RWPE1 (cell line): ENCODE data around the gene RCOR2.
A peak's percentile ranks its signal among the peaks of the same experiment; 100 is the strongest.

Experiments
- CTCF ChIA-PET: fragments of 350-600 bp; sonication (Branson Sonifier 250); formaldehyde crosslinking; extraction: SDS; loops from one replicate; lab custom pipeline; 2021; lab: Yijun Ruan, JAX
- POLR2A ChIA-PET: fragments of 400-600 bp; formaldehyde crosslinking; extraction: SDS; loops from one replicate; lab custom pipeline; 2020; ENCODE audit warnings: antibody characterized with exemption; ENCODE audit not compliant: low non-redundant PET; lab: Yijun Ruan, JAX
- DNase-seq: peaks from one replicate; pipeline ENCODE4 v3.0.0; 2012; ENCODE audit warnings: low spot score
- H3K27ac ChIP-seq: fragments of 450-650 bp; 2 replicates; pipeline ENCODE4 v1.5.1; 2017
- CTCF ChIP-seq: fragments of 450-650 bp; conservative IDR thresholded peaks from 2 replicates; pipeline ENCODE4 v1.5.1; 2017; ENCODE audit warnings: low read depth, mild to moderate bottlenecking

Gene RCOR2

DNA sequence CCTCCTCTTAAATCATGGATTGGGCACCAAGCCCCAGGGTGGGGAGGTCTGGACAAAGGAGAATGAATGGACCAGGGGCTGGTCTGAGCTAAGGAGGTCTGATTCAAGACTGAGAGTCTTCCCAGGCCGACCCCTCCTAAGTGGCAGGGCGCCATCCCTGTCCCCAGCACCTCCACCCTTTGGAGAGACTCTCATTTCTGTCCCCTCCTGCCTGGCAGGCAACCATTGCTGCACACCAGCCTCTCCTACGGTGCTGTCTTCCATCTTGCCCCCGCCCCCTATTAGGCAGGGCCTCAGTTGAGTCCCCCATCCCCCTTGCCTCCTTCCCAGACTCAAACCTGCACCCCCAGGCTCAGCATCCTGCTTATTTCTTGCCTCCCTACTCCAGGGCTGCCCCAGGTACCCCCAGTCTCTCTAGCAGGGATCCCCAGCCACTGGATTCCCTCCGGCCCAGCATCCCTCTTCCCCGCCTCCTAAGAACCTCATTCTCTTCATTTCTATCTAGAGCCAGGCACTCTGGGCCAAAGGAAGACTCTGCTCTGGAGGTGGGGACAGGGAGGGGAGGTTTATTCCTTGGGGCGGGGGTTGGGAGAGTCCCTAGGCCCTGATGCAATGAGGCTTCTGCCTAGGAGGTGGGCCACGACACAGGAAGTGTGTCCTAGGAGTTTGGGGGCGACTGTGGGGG is 1.7 kb upstream of the RCOR2 start:
- POLR2A ChIA-PET = no interaction called here
- CTCF ChIA-PET = no interaction called here

DNA sequence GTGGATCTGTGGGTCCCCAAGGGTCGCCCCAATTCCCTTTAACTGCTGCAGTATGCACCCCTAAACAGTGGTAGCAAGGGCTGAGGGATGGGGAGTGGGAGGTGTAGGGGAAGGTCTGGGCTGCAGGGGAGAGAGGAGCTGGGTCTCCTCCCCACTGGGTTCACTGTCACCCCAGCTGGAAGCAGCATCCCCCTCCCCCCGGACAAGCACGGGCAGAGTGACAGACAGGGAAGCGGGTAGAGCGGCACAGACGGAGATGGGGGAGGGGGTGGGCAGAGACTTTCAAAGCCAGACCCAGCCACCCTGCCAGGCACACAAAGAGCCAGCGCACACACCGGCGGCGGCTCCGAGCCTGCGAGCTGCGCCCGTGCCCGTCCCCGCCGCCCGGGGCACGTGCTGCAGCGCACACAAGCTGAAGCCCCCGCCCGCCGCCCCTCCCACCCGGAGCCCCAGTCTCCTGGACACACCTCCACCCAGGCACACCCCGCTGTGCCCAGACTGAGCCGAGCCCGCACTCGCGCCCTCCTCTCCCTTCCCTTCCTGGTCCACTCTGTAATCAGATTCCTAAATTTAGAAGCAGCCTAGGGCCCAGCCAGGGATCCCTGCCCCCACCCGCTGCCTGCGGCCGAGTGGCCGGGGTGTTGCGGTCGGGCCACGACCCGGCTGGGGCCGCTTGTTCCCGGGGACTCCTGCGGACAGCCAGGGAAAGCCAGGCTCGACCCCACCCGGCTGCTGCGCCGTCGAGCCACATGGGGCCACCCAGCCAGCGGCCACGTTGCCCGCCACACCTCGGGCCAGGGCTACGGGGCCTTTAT is 935 bp upstream of the RCOR2 start:
- TF ChIP-seq CTCF = no peak
- DNase-seq = no peak
- CTCF ChIA-PET = no interaction called here
- peak overlapping the region; percentile 72 for H3K27ac ChIP-seq
- POLR2A ChIA-PET = no interaction called here

More for the DNA sequence above, 1.7 kb upstream of the RCOR2 start:
- H3K27ac ChIP-seq = peak overlapping the region; percentile 72
- TF ChIP-seq CTCF = no peak
- no peak for DNase-seq

DNA sequence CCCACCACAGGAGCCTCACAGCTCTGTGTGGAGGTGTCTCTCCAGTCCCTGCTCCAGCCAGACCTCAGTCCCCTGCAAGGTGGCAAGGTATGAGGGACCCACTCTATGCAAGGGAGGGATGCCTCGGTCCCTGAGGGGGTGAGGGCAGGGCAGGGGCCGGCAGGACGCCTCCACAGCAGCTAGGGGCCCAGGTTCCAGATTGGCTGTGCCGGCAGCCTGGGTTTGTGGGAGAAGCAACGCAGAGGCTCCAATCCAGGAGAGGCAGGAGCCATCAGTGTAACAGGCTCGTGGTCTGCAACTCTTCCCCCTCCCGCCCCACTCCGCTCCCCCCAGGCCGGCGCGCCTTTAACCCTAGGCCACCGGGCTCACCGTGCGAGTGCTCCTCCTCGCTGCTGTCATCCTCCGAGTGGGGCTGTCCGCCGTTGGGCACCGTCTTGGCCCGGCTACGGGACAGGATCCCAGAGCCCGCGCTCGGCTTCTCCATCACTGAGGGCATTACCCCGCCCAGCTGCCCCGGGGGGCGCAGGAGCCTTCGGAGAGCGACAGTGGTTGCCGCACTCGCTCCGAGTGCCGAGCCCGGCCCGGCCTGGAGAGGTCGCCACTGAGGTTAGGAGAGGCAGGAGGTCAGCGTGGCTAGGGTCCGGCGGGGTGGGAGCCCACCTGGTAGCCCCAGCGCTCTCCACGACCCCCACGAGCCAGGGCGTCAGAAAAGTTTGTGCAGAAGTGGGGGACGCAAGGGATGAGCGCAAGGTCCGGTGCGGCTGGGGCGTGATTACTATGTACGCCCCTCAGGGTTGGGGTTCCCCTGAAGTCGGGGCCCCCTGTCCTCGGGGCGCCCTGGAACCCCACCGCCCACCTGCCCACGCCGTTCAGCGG is 765 bp downstream of the RCOR2 start:
- POLR2A ChIA-PET = no interaction called here

DNA sequence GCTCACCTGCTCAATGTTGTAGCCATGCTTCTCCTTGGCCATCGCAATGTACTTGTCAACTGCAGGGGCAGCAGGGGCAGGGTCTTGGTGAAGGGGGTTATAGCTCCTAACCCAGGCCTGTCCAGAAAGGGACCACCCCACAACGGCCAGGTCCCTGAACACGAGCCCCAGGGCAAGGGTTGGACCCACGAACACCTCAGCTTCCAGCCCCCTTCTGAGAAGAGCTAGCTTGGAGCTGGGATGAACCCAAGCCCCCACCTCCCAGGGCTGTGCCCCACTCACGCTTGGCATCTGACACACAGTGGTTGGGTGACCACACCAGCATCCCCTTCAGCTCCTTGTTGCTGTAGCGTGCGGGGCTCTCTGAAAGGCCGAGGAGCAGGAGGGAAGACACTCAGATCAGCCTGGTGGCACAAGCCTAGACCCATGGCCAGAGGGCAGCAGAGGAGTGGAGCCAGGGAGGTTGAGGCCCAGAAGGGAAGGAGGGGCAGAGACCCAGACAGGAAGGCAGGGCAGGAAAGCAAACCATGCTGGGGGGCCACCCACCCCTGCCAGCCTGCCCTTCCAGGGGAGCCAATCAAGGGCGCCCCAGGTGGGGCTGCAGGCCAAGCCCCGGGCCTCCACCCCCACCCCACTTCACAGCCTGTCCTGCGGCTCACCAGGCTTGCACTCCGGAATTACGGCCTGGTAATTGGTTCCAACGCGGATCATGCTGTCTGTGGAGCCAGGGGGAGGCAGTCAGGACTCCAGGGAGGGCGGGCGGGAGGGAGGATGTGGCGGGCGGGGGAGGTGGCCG is 1.9 kb downstream of the RCOR2 start:
- DNase-seq = no peak
- no peak overlapping the region for H3K27ac ChIP-seq
- TF ChIP-seq CTCF = no peak
- ChIA-PET CTCF (interaction anchor here (0.6 to 1.6 kb wide), 4 partner anchors 9 to 49 kb away, joined by 3 to 6 read pairs (median 3); no protein-coding TSS in a partner anchor), POLR2A (no interaction called here)

More for the DNA sequence above, 765 bp downstream of the RCOR2 start:
- TF ChIP-seq CTCF = peak; percentile 51
- DNase-seq = no peak
- H3K27ac ChIP-seq = peak overlapping the region; percentile 72
- CTCF ChIA-PET = interaction anchor here (0.5 to 1.6 kb wide), 6 partner anchors 9 to 118 kb away, joined by 3 to 6 read pairs (median 3); no protein-coding TSS in a partner anchor

GRCh38 chr11:63913866-63914830 is 2.8 kb downstream of the RCOR2 start:
- POLR2A ChIA-PET = no interaction called here

More at GRCh38 chr11:63913866-63914830, 2.8 kb downstream of the RCOR2 start:
- no peak for TF ChIP-seq CTCF
- no peak overlapping the region; the same call in 1 of the 2 replicates for H3K27ac ChIP-seq
- DNase-seq = no peak
- CTCF ChIA-PET = interaction anchor here (0.6 to 1.0 kb wide), 2 partner anchors 8 to 132 kb away, joined by 3 read pairs; no protein-coding TSS in a partner anchor
